ENCODE measurements around the gene MANBA.

The MANBA gene

GRCh38 chr4:102693262-102693850, 67.4 kb downstream of the MANBA start (continued):
- TF ChIP-seq, protein P1, sequence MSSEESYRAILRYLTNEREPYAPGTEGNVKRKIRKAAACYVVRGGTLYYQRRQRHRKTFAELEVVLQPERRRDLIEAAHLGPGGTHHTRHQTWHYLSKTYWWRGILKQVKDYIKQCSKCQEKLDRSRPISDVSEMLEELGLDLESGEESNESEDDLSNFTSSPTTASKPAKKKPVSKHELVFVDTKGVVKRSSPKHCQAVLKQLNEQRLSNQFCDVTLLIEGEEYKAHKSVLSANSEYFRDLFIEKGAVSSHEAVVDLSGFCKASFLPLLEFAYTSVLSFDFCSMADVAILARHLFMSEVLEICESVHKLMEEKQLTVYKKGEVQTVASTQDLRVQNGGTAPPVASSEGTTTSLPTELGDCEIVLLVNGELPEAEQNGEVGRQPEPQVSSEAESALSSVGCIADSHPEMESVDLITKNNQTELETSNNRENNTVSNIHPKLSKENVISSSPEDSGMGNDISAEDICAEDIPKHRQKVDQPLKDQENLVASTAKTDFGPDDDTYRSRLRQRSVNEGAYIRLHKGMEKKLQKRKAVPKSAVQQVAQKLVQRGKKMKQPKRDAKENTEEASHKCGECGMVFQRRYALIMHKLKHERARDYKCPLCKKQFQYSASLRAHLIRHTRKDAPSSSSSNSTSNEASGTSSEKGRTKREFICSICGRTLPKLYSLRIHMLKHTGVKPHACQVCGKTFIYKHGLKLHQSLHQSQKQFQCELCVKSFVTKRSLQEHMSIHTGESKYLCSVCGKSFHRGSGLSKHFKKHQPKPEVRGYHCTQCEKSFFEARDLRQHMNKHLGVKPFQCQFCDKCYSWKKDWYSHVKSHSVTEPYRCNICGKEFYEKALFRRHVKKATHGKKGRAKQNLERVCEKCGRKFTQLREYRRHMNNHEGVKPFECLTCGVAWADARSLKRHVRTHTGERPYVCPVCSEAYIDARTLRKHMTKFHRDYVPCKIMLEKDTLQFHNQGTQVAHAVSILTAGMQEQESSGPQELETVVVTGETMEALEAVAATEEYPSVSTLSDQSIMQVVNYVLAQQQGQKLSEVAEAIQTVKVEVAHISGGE (tag by site-specific recombination; conservative IDR thresholded peaks at IDR 0.05; ENCODE audit: low read depth): no peak
- TF ChIP-seq ZNF792 (tag by site-specific recombination; IDR thresholded peaks at IDR 0.05): no peak
- TF ChIP-seq, protein P2, sequence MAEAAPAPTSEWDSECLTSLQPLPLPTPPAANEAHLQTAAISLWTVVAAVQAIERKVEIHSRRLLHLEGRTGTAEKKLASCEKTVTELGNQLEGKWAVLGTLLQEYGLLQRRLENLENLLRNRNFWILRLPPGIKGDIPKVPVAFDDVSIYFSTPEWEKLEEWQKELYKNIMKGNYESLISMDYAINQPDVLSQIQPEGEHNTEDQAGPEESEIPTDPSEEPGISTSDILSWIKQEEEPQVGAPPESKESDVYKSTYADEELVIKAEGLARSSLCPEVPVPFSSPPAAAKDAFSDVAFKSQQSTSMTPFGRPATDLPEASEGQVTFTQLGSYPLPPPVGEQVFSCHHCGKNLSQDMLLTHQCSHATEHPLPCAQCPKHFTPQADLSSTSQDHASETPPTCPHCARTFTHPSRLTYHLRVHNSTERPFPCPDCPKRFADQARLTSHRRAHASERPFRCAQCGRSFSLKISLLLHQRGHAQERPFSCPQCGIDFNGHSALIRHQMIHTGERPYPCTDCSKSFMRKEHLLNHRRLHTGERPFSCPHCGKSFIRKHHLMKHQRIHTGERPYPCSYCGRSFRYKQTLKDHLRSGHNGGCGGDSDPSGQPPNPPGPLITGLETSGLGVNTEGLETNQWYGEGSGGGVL (tag by site-specific recombination; IDR thresholded peaks at IDR 0.05): no peak
- no peak for TF ChIP-seq WT1 (tag by site-specific recombination; IDR thresholded peaks at IDR 0.05)
- TF ChIP-seq ZNF529 (tag by site-specific recombination; IDR thresholded peaks at IDR 0.05; ENCODE audit: insufficient replicate concordance): no peak
- no peak for TF ChIP-seq ZIC2 (tag by site-specific recombination; IDR thresholded peaks at IDR 0.05)
- no peak for TF ChIP-seq MYNN (tag by site-specific recombination; IDR thresholded peaks at IDR 0.05; ENCODE audit: borderline replicate concordance)
- TF ChIP-seq, protein P3, sequence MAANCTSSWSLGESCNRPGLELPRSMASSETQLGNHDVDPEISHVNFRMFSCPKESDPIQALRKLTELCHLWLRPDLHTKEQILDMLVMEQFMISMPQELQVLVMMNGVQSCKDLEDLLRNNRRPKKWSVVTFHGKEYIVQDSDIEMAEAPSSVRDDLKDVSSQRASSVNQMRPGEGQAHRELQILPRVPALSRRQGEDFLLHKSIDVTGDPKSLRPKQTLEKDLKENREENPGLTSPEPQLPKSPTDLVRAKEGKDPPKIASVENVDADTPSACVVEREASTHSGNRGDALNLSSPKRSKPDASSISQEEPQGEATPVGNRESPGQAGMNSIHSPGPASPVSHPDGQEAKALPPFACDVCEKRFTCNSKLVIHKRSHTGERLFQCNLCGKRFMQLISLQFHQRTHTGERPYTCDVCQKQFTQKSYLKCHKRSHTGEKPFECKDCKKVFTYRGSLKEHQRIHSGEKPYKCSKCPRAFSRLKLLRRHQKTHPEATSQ (tag by site-specific recombination; IDR thresholded peaks at IDR 0.05): no peak
- TF ChIP-seq ZNF23 (tag by site-specific recombination; IDR thresholded peaks at IDR 0.05; ENCODE audit: borderline replicate concordance): no peak
- no peak for TF ChIP-seq MZF1 (tag by site-specific recombination; IDR thresholded peaks at IDR 0.05; ENCODE audit: borderline replicate concordance)
- TF ChIP-seq ZNF335 (tag by site-specific recombination; conservative IDR thresholded peaks at IDR 0.05): no peak

DNA sequence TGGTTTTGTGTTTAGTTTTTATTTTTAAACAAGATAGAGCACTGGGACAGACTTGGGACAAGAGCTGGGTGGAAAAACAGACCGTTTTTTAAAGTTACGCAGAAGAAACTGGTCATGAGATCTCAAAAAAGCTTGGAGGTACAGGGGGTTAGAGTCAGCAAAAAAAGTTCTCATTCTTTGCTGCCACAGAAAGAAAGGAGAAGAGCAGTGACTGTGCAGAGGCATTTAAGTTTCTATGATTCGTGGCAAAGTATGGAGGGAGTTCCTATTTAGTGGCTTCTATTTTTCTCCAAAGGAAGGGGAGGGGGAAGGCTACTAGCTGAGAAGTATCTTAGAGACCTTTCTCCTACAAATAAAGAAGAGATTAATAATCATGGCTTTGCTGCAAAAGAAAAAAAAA, 68.3 kb downstream of the MANBA start:
- Histone ChIP-seq H3K27ac (ENCODE audit: extremely low read depth, low read depth, low read length) (no peak overlapping the region), H3K4me3 (ENCODE audit: low read depth, low read length) (no peak overlapping the region), H3K9me3 (ENCODE audit: control insufficient read depth, insufficient read depth, low read depth, low read length) (no peaks in the 10 kb centered on the region), H3K4me1 (ENCODE audit: control insufficient read depth, insufficient read depth, low read length) (no peaks in the 10 kb centered on the region), H3K36me3 (ENCODE audit: control insufficient read depth in 2 of 2, insufficient read depth in 1 of 2, low read length in 2 of 2) (peaks cover 0 to 16% of the 10 kb centered on the region in 2 experiments; a peak in 2 of 3 replicates)
- ChIA-PET CTCF (no interaction called here), POLR2A (interaction anchor here (1.8 kb wide), 1 partner anchor 135 kb away, joined by 3 read pairs; the partner anchor contains the start of gene UBE2D3)
- TF ChIP-seq ZNF843 (tag by site-specific recombination; IDR thresholded peaks at IDR 0.05) (no peak), ZNF624 (tag by site-specific recombination; IDR thresholded peaks at IDR 0.05) (no peak), ZNF202 (tag by site-specific recombination; IDR thresholded peaks at IDR 0.05; ENCODE audit: borderline replicate concordance) (no peak), ZNF707 (tag by site-specific recombination; IDR thresholded peaks at IDR 0.05) (no peak), ZBTB8A (tag by site-specific recombination; IDR thresholded peaks at IDR 0.05) (no peak)

DNA sequence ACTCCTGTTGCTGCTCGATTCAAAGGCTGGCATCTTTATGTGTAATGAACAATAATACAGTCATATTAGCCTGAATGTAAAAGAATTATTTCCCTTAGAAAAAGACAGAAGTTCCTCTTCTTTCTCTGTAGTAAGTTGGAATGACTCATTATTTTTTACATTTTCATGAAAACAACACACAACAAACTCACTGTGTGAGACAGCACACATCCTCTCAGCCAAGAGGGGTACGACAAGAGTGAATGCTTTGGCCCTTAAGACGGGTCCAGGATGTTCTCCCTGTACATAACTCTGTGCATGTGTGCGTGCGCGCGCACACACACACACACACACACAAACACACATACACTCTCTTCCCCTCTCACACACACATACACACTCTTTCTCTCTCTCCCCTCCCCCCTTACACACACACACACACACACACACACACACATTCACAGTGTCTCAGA, 72.8 kb downstream of the MANBA start:
- ChIA-PET POLR2A (no interaction called here), CTCF (interaction anchor here (0.7 kb wide), 1 partner anchor 71 kb away, joined by 3 read pairs; no protein-coding TSS in a partner anchor)
- Histone ChIP-seq H3K4me3 (ENCODE audit: low read depth, low read length) (no peak overlapping the region), H3K27ac (ENCODE audit: extremely low read depth, low read depth, low read length) (no peak overlapping the region), H3K4me1 (ENCODE audit: control insufficient read depth, insufficient read depth, low read length) (no peaks in the 10 kb centered on the region), H3K9me3 (ENCODE audit: control insufficient read depth, insufficient read depth, low read depth, low read length) (no peaks in the 10 kb centered on the region), H3K36me3 (ENCODE audit: control insufficient read depth in 2 of 2, insufficient read depth in 1 of 2, low read length in 2 of 2) (peaks cover 0 to 13% of the 10 kb centered on the region in 2 experiments; a peak in 2 of 3 replicates)
- TF ChIP-seq ZNF701 (tag by site-specific recombination; IDR thresholded peaks at IDR 0.05) (no peak), ZSCAN4 (tag by site-specific recombination; IDR thresholded peaks at IDR 0.05) (peak; percentile 82)
